HL-60 (cell line): ENCODE results near the gene MGARP.
"Not testable (repeated sequence)": the region's sequence is repeated elsewhere in the genome, so short reads cannot be mapped to it uniquely, and the experiment has no call there.

Source experiments
- DNase-seq, 2 experiments: peaks; one replicate each; pipeline ENCODE4 v3.0.0-alpha.2; 2010 to 2020; ENCODE audit warnings: low read depth in 1 of 2, low spot score in 1 of 2
- H3K27ac ChIP-seq: fragments of 250-450 bp; sonication (Bioruptor Pico); replicated peaks from 2 replicates; pipeline ENCODE4 v1.5.1; 2020; ENCODE audit warnings: mild to moderate bottlenecking, moderate library complexity
- H3K27me3 ChIP-seq: fragments of 250-450 bp; sonication (Bioruptor Pico); 2 replicates; pipeline ENCODE4 v1.5.1; 2021; ENCODE audit warnings: mild to moderate bottlenecking, moderate library complexity; ENCODE audit not compliant: insufficient read depth, poor library complexity, severe bottlenecking
- H3K4me3 ChIP-seq: replicated peaks from 2 replicates; pipeline ENCODE4 v1.5.1; 2011; ENCODE audit warnings: mild to moderate bottlenecking, control low read depth, low read length; ENCODE audit not compliant: insufficient read depth
- GABPA ChIP-seq: IDR thresholded peaks from 2 replicates; pipeline ENCODE4 v1.6.1; 2012; ENCODE audit warnings: low read depth
- POLR2AphosphoS5 ChIP-seq: IDR thresholded peaks from 2 replicates; pipeline ENCODE4 v1.6.1; 2012; ENCODE audit warnings: low read depth
- SPI1 ChIP-seq: IDR thresholded peaks from 2 replicates; pipeline ENCODE4 v1.6.1; 2012; ENCODE audit warnings: low read depth, mild to moderate bottlenecking, borderline replicate concordance
- TF ChIP-seq, protein P1 (sequence below): IDR thresholded peaks from one replicate; pipeline ENCODE4 v1.5.1; 2011; ENCODE audit warnings: low read length, control low read depth, inconsistent platforms; ENCODE audit not compliant: insufficient read depth
- TF ChIP-seq, protein P2 (sequence below): IDR thresholded peaks from 2 replicates; pipeline ENCODE4 v1.6.1; 2012; ENCODE audit warnings: low read depth; ENCODE audit not compliant: insufficient replicate concordance

MGARP gene

DNA sequence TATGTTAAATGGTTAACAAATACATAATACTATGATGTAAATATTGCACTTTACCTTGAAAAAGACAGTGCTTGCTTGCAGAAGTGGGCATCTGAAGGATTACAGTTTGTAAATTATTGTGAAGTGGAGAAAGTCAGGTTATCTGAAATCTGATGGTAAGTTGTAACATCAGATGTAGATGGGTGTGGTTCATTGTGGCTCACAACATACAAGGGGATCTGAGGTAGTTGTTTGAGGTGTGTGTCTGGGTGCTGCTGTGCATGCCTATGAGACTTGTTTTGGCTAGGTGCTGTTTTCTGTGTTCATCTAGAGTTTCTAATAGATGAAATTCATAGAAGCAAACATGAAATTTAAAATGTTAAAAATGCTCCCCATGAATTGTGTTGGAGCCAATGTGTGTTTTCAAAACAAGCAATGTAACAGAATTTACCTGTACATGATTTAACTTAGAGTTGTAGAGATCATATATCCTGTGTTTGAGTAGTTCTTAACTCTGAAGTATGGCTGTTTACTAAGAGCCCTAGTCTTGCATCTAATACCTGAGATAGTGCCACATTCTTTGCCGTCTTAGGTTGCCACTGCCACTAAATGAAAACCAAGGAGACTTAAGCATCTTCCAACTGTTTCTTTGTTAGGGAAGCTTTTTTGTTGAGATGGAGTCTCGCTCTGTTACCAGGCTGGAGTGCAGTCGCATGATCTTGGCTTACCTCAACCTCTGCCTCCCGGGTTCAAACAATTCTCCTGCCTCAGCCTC lies 34.2 kb upstream of the MGARP start:
- TF ChIP-seq GABPA (no peak), POLR2AphosphoS5 (no peak), SPI1 (no peak)
- TF ChIP-seq, protein P1, sequence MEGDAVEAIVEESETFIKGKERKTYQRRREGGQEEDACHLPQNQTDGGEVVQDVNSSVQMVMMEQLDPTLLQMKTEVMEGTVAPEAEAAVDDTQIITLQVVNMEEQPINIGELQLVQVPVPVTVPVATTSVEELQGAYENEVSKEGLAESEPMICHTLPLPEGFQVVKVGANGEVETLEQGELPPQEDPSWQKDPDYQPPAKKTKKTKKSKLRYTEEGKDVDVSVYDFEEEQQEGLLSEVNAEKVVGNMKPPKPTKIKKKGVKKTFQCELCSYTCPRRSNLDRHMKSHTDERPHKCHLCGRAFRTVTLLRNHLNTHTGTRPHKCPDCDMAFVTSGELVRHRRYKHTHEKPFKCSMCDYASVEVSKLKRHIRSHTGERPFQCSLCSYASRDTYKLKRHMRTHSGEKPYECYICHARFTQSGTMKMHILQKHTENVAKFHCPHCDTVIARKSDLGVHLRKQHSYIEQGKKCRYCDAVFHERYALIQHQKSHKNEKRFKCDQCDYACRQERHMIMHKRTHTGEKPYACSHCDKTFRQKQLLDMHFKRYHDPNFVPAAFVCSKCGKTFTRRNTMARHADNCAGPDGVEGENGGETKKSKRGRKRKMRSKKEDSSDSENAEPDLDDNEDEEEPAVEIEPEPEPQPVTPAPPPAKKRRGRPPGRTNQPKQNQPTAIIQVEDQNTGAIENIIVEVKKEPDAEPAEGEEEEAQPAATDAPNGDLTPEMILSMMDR: no peak
- TF ChIP-seq, protein P2, sequence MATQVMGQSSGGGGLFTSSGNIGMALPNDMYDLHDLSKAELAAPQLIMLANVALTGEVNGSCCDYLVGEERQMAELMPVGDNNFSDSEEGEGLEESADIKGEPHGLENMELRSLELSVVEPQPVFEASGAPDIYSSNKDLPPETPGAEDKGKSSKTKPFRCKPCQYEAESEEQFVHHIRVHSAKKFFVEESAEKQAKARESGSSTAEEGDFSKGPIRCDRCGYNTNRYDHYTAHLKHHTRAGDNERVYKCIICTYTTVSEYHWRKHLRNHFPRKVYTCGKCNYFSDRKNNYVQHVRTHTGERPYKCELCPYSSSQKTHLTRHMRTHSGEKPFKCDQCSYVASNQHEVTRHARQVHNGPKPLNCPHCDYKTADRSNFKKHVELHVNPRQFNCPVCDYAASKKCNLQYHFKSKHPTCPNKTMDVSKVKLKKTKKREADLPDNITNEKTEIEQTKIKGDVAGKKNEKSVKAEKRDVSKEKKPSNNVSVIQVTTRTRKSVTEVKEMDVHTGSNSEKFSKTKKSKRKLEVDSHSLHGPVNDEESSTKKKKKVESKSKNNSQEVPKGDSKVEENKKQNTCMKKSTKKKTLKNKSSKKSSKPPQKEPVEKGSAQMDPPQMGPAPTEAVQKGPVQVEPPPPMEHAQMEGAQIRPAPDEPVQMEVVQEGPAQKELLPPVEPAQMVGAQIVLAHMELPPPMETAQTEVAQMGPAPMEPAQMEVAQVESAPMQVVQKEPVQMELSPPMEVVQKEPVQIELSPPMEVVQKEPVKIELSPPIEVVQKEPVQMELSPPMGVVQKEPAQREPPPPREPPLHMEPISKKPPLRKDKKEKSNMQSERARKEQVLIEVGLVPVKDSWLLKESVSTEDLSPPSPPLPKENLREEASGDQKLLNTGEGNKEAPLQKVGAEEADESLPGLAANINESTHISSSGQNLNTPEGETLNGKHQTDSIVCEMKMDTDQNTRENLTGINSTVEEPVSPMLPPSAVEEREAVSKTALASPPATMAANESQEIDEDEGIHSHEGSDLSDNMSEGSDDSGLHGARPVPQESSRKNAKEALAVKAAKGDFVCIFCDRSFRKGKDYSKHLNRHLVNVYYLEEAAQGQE: no peak
- H3K4me3 ChIP-seq: no peak overlapping the region
- H3K27ac ChIP-seq: no peak overlapping the region

DNA sequence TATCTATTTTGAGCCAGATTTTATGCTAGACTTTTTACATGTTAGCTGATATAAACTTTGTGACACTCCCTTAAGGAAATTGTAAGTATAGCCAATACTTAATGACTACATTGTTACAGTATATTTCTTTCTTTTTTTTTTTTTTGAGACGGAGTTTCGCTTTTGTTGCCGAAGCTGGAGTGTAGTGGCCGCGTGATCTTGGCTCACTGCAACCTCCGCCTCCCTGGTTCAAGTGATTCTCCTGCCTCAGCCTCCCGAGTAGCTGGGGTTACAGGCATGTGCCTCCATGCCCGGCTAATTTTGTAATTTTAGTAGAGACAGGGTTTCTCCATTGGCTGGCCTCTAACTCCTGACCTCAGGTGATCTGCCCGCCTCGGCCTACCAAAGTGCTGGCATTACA lies 33.4 kb upstream of the MGARP start:
- not testable (repeated sequence) for DNase-seq, H3K4me3 ChIP-seq, H3K27me3 ChIP-seq, H3K27ac ChIP-seq

More for the DNA sequence above, 34.2 kb upstream of the MGARP start:
- no peak for DNase-seq
- H3K27me3 ChIP-seq: no peaks in the 10 kb centered on the region

DNA sequence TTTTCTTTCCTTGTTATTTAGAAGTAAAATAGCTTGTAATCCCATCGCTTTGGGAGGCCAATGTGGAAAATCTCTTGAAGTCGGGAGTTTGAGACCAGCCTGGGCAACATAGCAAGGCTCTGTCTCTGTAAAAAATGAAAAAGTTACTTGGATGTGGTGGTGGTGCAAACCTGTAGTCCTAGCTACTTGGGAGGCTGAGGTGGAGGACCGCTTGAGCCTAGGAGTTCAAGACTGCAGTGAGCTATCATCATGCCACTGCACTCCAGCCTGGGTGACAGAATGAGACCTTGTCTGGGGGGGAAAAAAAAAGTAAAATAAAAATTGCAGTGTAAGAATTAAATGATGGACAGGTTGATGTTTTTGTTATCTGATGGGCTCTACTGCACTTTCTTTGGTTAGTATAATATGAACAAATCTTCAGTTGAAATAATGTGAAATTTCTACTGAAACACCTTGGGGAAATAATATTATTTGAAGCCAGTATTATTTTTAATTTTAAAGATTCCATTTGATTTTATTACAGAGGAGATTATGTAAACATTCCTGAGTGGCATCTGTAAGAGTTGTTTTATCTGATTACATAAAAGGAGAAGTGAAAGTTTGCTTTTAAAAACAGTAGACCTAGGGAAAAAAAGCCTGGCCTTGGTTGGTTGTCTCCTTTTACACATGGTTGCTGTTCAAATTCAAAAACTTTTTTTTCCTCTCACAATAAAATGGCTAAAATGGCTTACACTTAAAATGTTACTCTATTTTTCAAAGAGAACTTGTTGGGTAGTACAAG lies 32.7 kb upstream of the MGARP start:
- no peak for DNase-seq
- no peak overlapping the region for H3K27ac ChIP-seq
- H3K27me3 ChIP-seq: no peaks in the 10 kb centered on the region

DNA sequence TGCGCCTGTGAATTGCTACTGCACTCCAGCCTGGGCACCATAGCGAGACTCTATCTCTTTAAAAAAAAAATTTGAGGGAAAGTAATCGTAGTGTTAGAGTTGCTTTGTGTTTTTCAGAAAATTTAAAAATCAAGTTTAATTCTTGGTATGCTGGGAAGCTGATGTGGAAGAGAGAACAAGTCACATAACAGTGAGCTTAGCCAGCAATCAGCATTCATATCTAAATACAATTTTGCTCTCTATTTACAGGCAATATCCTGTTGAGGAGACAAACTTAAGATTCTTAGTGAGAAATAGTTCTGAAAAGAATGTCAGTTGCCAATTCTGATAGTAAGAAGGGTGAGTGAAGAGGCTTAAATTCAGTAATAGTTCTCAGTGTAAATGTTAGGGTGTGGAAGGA lies 31.9 kb upstream of the MGARP start:
- Histone ChIP-seq H3K4me3 (no peak overlapping the region), H3K27me3 (no peaks in the 10 kb centered on the region), H3K27ac (no peak overlapping the region)
- TF ChIP-seq POLR2AphosphoS5 (no peak), GABPA (no peak), SPI1 (no peak)
- TF ChIP-seq, protein P1: no peak
- no peak for DNase-seq

More for the DNA sequence above, 32.7 kb upstream of the MGARP start:
- no peak overlapping the region for H3K4me3 ChIP-seq
- TF ChIP-seq SPI1 (peak; percentile 80), POLR2AphosphoS5 (no peak)

DNA sequence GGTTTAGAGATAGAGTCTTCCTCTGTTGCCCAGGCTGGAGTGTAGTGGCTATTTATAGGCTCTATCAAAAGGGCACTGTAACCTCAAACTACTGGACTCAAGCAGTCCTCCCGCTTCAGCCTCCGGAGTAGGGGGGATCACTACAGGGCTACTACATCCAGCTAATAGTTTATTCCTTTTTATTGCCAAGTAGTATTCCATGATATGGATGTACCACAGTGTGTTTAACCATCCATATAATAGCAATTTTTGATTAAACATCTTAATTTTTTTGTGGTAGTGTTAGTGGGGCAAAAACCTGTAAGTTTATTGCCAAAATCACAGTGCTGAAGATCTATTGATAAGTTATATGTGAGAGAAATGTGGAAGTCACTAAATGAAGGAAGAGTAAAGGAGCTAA lies 24.9 kb upstream of the MGARP start:
- DNase-seq: no peak
- H3K4me3 ChIP-seq: no peak overlapping the region
- TF ChIP-seq POLR2AphosphoS5 (no peak), SPI1 (no peak), GABPA (no peak)
- TF ChIP-seq, protein P1: no peak
- TF ChIP-seq, protein P2: no peak

More for the DNA sequence above, 24.9 kb upstream of the MGARP start:
- no peak overlapping the region for H3K27ac ChIP-seq
- no peaks in the 10 kb centered on the region for H3K27me3 ChIP-seq
